HK-2 (cell line): ENCODE measurements around the gene AUTS2.

ENCODE experiments used
- DNase-seq: peaks from one replicate; pipeline ENCODE4 v3.0.0-alpha.2; 2018; ENCODE audit not compliant: unreplicated experiment

The AUTS2 gene

GRCh38 chr7:70379210-70379609 lies 780.9 kb downstream of the AUTS2 start:
- no peak for DNase-seq

GRCh38 chr7:70380421-70381015 lies 782.2 kb downstream of the AUTS2 start:
- DNase-seq = no peak

- DNase-seq = no peak
Measured at GRCh38 chr7:70383066-70383782, 784.9 kb downstream of the AUTS2 start.

- no peak for DNase-seq
Measured at GRCh38 chr7:70384024-70384423, 785.7 kb downstream of the AUTS2 start.

- DNase-seq = no peak
Measured at GRCh38 chr7:70384891-70385290, 786.6 kb downstream of the AUTS2 start.

GRCh38 chr7:70387217-70387616 lies 788.9 kb downstream of the AUTS2 start:
- DNase-seq = no peak

- no peak for DNase-seq
Measured at GRCh38 chr7:70389531-70390151, 791.4 kb downstream of the AUTS2 start.

- DNase-seq = no peak
Measured at GRCh38 chr7:70390251-70390650, 792.0 kb downstream of the AUTS2 start.

- no peak for DNase-seq
Measured at GRCh38 chr7:70392256-70392876, 794.1 kb downstream of the AUTS2 start.

- no peak for DNase-seq
Measured at GRCh38 chr7:70392877-70393435, 794.7 kb downstream of the AUTS2 start.

- DNase-seq = no peak
Measured at GRCh38 chr7:70393956-70394355, 795.7 kb downstream of the AUTS2 start.

GRCh38 chr7:70400829-70401380 lies 802.6 kb downstream of the AUTS2 start:
- no peak for DNase-seq

- no peak for DNase-seq
Measured at GRCh38 chr7:70402069-70402468, 803.8 kb downstream of the AUTS2 start.

GRCh38 chr7:70405241-70405640 lies 807.0 kb downstream of the AUTS2 start:
- no peak for DNase-seq

- no peak for DNase-seq
Measured at GRCh38 chr7:70406186-70406949, 808.1 kb downstream of the AUTS2 start.

GRCh38 chr7:70406950-70407209 lies 808.6 kb downstream of the AUTS2 start:
- DNase-seq = no peak

- DNase-seq = no peak
Measured at GRCh38 chr7:70408477-70408876, 810.2 kb downstream of the AUTS2 start.

- no peak for DNase-seq
Measured at GRCh38 chr7:70408891-70409290, 810.6 kb downstream of the AUTS2 start.

GRCh38 chr7:70410134-70410750 lies 812.0 kb downstream of the AUTS2 start:
- DNase-seq = no peak

GRCh38 chr7:70414368-70414767 lies 816.1 kb downstream of the AUTS2 start:
- no peak for DNase-seq
